ENCODE data around the gene KCNIP1.

- no peak for TF ChIP-seq EZH2 (IDR thresholded peaks at IDR 0.05; ENCODE audit: insufficient read depth, low read length)
- TF ChIP-seq, protein P1, sequence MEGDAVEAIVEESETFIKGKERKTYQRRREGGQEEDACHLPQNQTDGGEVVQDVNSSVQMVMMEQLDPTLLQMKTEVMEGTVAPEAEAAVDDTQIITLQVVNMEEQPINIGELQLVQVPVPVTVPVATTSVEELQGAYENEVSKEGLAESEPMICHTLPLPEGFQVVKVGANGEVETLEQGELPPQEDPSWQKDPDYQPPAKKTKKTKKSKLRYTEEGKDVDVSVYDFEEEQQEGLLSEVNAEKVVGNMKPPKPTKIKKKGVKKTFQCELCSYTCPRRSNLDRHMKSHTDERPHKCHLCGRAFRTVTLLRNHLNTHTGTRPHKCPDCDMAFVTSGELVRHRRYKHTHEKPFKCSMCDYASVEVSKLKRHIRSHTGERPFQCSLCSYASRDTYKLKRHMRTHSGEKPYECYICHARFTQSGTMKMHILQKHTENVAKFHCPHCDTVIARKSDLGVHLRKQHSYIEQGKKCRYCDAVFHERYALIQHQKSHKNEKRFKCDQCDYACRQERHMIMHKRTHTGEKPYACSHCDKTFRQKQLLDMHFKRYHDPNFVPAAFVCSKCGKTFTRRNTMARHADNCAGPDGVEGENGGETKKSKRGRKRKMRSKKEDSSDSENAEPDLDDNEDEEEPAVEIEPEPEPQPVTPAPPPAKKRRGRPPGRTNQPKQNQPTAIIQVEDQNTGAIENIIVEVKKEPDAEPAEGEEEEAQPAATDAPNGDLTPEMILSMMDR (IDR thresholded peaks at IDR 0.05; ENCODE audit: insufficient read depth, low read depth, low read length) = no peak
These were observed 110.3 kb downstream of the KCNIP1 start for GRCh38 chr5:170614065-170614490.
